GM23248 (cell line): ENCODE results near the gene INCENP. TPM values are rescaled to one million over a fixed set of nuclear protein-coding genes. Genes with fewer than 3 reads are reported as not detected.

Experiments used
- DNase-seq: peaks from one replicate; pipeline ENCODE4 v3.0.0-alpha.2; 2015
- H2AFZ ChIP-seq: fragments of 200-600 bp; sonication (generic); 2 replicates; pipeline ENCODE4 v1.6.1; 2016; ENCODE audit warnings: antibody characterized with exemption
- H3F3A ChIP-seq: fragments of 200-600 bp; sonication (generic); 2 replicates; pipeline ENCODE4 v1.6.1; 2016; ENCODE audit warnings: mild to moderate bottlenecking, antibody characterized with exemption, mixed run types; ENCODE audit not compliant: insufficient read depth
- H3K27ac ChIP-seq: fragments of 200-600 bp; sonication (generic); 2 replicates; pipeline ENCODE4 v1.5.1; 2016; ENCODE audit warnings: mild to moderate bottlenecking
- H3K27me3 ChIP-seq: fragments of 200-600 bp; sonication (generic); replicated peaks from 2 replicates; pipeline ENCODE4 v1.6.1; 2016; ENCODE audit warnings: mild to moderate bottlenecking; ENCODE audit not compliant: insufficient read depth
- H3K36me3 ChIP-seq: fragments of 200-600 bp; sonication (generic); 2 replicates; pipeline ENCODE4 v1.6.1; 2016; ENCODE audit warnings: low read depth, mild to moderate bottlenecking
- H3K4me1 ChIP-seq: fragments of 200-600 bp; sonication (generic); 2 replicates; pipeline ENCODE4 v1.6.1; 2016; ENCODE audit warnings: mild to moderate bottlenecking; ENCODE audit not compliant: insufficient read depth
- H3K4me2 ChIP-seq: fragments of 200-600 bp; sonication (generic); one replicate; pipeline ENCODE4 v1.6.1; 2016; ENCODE audit warnings: mild to moderate bottlenecking; ENCODE audit not compliant: unreplicated experiment
- H3K4me3 ChIP-seq: fragments of 200-600 bp; sonication (generic); 2 replicates; pipeline ENCODE4 v1.5.1; 2016; ENCODE audit warnings: mild to moderate bottlenecking
- H3K79me2 ChIP-seq: fragments of 200-600 bp; sonication (generic); 2 replicates; pipeline ENCODE4 v1.6.1; 2016; ENCODE audit warnings: mild to moderate bottlenecking; ENCODE audit not compliant: insufficient read depth
- H3K9ac ChIP-seq: fragments of 200-600 bp; sonication (generic); 2 replicates; pipeline ENCODE4 v1.6.1; 2016; ENCODE audit warnings: mild to moderate bottlenecking
- H3K9me2 ChIP-seq: fragments of 200-600 bp; sonication (generic); 2 replicates; pipeline ENCODE4 v1.6.1; 2016; ENCODE audit warnings: mixed run types, mild to moderate bottlenecking, moderate library complexity; ENCODE audit not compliant: insufficient read depth
- H3K9me3 ChIP-seq: fragments of 200-600 bp; sonication (generic); one replicate; pipeline ENCODE4 v1.6.1; 2017; ENCODE audit warnings: low read depth
- H4K20me1 ChIP-seq: fragments of 200-600 bp; sonication (generic); 2 replicates; pipeline ENCODE4 v1.6.0; 2016; ENCODE audit not compliant: insufficient read depth
- EZH2 ChIP-seq: fragments of 200-600 bp; sonication (generic); IDR thresholded peaks from 2 replicates; pipeline ENCODE4 v1.6.1; 2018; ENCODE audit warnings: antibody characterized with exemption, mild to moderate bottlenecking; ENCODE audit not compliant: insufficient read depth, poor library complexity, severe bottlenecking
- EZH2phosphoT487 ChIP-seq: fragments of 200-600 bp; sonication (generic); IDR thresholded peaks from 2 replicates; pipeline ENCODE4 v1.6.1; 2018; ENCODE audit warnings: antibody characterized with exemption, moderate library complexity, mild to moderate bottlenecking, low read depth; ENCODE audit not compliant: insufficient read depth
- WGBS, 2 experiments: methylation state at CpG; one replicate each; pipeline ENCODE4 v1.1.6; 2015 to 2017; ENCODE audit warnings: low lambda C conversion rate in 2 of 2, low coverage in 1 of 2; ENCODE audit errors: missing lambda C conversion rate in 2 of 2; 5-methylcytosine and 5-hydroxymethylcytosine counted together
- in situ Hi-C: fragments of 300-500 bp; cut with MboI; formaldehyde crosslinking; loops from 2 replicates; pipeline ENCODE4 v1.15.0; 2020
- polyA plus RNA-seq: library from polyadenylated mRNA; unstranded; fragments of >200 nt; fragmentation: Nextera tagmentation; extraction: Ambion mirVana; gene quantifications from 2 replicates; pipeline ENCODE4 v1.2.1, GENCODE V29; 2016
- total RNA-seq: library from RNA; depleted of rRNA; stranded (reverse); fragments of >200 nt; shearing (Covaris generic); gene quantifications from 2 replicates; pipeline ENCODE4 v1.2.3, GENCODE V29; 2014

The INCENP gene
- total and polyA plus RNA-seq, 2 experiments from 2014 or later: 5.1 to 16.0 TPM

DNA sequence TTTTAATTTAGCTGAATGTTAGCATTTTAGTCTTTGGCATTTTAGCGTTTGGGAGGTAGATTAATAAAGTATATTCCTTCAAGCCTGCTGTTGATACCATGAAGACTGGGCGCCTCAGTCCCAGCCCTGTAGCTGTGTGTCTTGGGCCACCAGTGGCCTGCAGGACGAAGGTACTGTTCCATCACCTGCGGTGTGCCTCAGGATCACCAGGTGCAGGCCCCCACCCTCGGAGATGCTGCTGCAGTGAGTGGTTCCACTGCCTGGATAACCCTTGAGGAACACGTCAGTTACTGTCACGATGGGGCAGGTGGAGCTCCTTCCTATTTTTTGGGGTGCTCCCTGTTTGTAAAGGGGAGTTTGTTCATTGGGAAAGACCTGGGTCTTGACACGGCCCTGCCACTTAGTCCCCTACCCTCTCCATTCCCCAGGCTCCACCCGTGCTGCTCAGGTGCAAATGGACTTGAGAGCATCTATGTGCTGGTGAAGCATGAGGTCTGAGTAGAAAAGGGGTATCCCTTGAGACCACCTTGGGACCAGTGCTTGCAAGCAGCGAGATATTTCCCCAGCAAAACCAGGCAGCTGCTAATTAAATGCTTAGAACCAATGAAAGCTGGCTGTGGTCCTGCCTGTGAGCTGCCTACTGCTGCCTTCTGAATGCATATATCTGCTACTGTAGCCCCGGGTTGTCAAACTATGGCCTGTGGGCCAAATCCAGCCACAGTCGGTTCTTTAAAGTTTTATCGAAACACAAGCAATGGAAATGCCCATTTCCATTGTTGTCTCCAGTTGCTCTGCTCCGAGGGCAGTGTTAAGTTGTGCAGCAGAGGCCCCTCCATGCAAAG, 28.7 kb downstream of the INCENP start:
- no peaks in the 10 kb centered on the region for H4K20me1 ChIP-seq
- H3K79me2 ChIP-seq: no peaks in the 10 kb centered on the region
- no peak overlapping the region for H3K4me2 ChIP-seq
- H3K4me3 ChIP-seq: no peak overlapping the region
- WGBS, 2 experiments: 95 to 96% methylated on average over 14 of the region's 14 CpGs
- no peak overlapping the region for H2AFZ ChIP-seq
- TF ChIP-seq EZH2phosphoT487: no peak
- no peak for TF ChIP-seq EZH2
- H3K4me1 ChIP-seq: no peaks in the 10 kb centered on the region
- H3K9me2 ChIP-seq: no peaks in the 10 kb centered on the region
- no peak overlapping the region for H3K9ac ChIP-seq
- H3K36me3 ChIP-seq: 0 out of 2 replicates have a peak, but pooled peaks cover 3% of the 10 kb centered on the region
- no peaks in the 10 kb centered on the region for H3K27me3 ChIP-seq
- H3F3A ChIP-seq: no peaks in the 10 kb centered on the region
- no peak overlapping the region for H3K27ac ChIP-seq
- DNase-seq: no peak
- H3K9me3 ChIP-seq: no peaks in the 10 kb centered on the region
- in situ Hi-C loops: no loop called here

DNA sequence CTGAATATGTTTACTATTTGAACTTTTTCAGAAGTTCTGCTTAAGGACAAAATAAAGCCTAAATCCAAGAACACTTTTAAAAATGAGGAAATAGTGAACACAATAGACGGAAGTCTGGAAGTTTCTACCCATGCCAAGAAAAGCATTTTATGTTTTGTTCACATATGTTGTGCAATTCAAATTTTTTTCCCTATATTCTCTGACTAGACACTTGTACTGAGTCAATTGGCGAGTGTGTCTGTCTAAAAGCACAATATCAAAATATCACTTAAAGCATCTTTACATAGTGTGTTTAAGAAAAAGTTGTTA, 29.2 kb downstream of the INCENP start:
- H3K79me2 ChIP-seq: no peaks in the 10 kb centered on the region

DNA sequence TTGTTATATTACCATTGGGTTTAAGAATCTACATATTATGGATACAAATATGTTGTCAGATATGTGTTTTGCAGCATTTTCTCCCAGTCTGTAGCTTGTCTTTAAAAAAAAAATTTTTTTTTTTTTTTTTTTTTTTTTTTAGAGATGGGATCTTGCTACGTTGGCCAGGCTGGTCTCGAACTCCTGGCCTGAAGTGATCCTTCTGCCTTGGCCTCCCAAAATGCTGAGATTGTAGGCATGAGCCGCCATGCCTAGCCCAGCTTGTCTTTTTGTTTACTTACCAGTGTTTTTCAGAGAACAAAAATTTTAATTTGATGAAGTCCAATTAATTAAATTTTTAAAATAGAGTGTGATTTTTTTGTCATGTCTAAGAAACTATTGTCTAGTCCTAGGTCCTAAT, 29.8 kb downstream of the INCENP start:
- 65 to 67% methylated on average over 3 of the region's 3 CpGs for WGBS, 2 experiments
- no peaks in the 10 kb centered on the region for H3K4me1 ChIP-seq
- H3K4me2 ChIP-seq: no peak overlapping the region
- no peaks in the 10 kb centered on the region for H3K9me3 ChIP-seq
- H3K9me2 ChIP-seq: no peaks in the 10 kb centered on the region
- H3K27me3 ChIP-seq: no peaks in the 10 kb centered on the region
- no peak overlapping the region for H3K9ac ChIP-seq
- TF ChIP-seq EZH2: no peak
- TF ChIP-seq EZH2phosphoT487: no peak
- in situ Hi-C loops: no loop called here
- H4K20me1 ChIP-seq: no peaks in the 10 kb centered on the region
- H3F3A ChIP-seq: no peaks in the 10 kb centered on the region
- no peak overlapping the region for H2AFZ ChIP-seq
- DNase-seq: no peak
- no peak overlapping the region for H3K4me3 ChIP-seq
- H3K27ac ChIP-seq: no peak overlapping the region
- 0 out of 2 replicates have a peak, but pooled peaks cover 3% of the 10 kb centered on the region for H3K36me3 ChIP-seq
- H3K79me2 ChIP-seq: no peaks in the 10 kb centered on the region

More for the DNA sequence above, 29.2 kb downstream of the INCENP start:
- 99 to 100% methylated on average over 2 of the region's 2 CpGs for WGBS, 2 experiments
- Histone ChIP-seq H2AFZ (no peak overlapping the region), H3F3A (no peaks in the 10 kb centered on the region), H3K27me3 (no peaks in the 10 kb centered on the region), H4K20me1 (no peaks in the 10 kb centered on the region), H3K4me2 (no peak overlapping the region), H3K9ac (no peak overlapping the region), H3K27ac (no peak overlapping the region), H3K4me1 (no peaks in the 10 kb centered on the region), H3K4me3 (no peak overlapping the region), H3K9me3 (no peaks in the 10 kb centered on the region), H3K9me2 (no peaks in the 10 kb centered on the region), H3K36me3 (0 out of 2 replicates have a peak, but pooled peaks cover 3% of the 10 kb centered on the region)
- in situ Hi-C loops: no loop called here
- DNase-seq: no peak
- TF ChIP-seq EZH2 (no peak), EZH2phosphoT487 (no peak)

DNA sequence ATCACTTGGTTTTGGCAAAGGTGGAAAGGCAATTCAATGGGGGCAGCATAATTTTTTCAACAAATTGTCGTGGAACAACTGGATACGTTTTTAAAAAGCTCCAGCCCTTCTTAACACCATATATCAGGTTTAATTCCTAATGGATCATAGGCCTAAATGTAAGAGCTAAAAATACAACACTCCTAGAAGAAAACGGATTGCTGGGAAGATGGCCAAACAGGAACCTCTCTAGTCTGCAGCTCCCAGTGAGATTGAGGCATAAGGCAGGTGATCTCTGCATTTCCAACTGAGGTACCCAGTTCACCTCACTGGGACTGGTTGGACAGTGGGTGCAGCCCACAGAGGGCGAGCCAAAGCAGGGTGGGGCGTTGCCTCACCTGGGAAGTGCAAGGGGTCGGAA, 33.8 kb downstream of the INCENP start:
- H3K27me3 ChIP-seq: no peaks in the 10 kb centered on the region
- no peaks in the 10 kb centered on the region for H4K20me1 ChIP-seq
- 0 out of 2 replicates have a peak, but pooled peaks cover 3% of the 10 kb centered on the region for H3K36me3 ChIP-seq
- H3F3A ChIP-seq: no peaks in the 10 kb centered on the region
- H2AFZ ChIP-seq: no peak overlapping the region
- 77 to 81% methylated on average over 5 to 6 of the region's 6 CpGs for WGBS, 2 experiments
- H3K27ac ChIP-seq: no peak overlapping the region
- H3K4me3 ChIP-seq: no peak overlapping the region
- H3K9me3 ChIP-seq: no peaks in the 10 kb centered on the region
- no peak for DNase-seq
- no peaks in the 10 kb centered on the region for H3K4me1 ChIP-seq
- H3K9me2 ChIP-seq: no peaks in the 10 kb centered on the region
- TF ChIP-seq EZH2phosphoT487 (no peak), EZH2 (no peak)
- H3K4me2 ChIP-seq: no peak overlapping the region
- no peaks in the 10 kb centered on the region for H3K79me2 ChIP-seq
- no peak overlapping the region for H3K9ac ChIP-seq
- in situ Hi-C loops: no loop called here
